HL-60 (cell line): ENCODE data around the gene ETV6.

ENCODE experiments used
- SPI1 ChIP-seq: IDR thresholded peaks from 2 replicates; pipeline ENCODE4 v1.6.1; 2012; ENCODE audit warnings: low read depth, mild to moderate bottlenecking, borderline replicate concordance
- TF ChIP-seq, protein P1 (sequence below): IDR thresholded peaks from one replicate; pipeline ENCODE4 v1.5.1; 2011; ENCODE audit warnings: low read length, control low read depth, inconsistent platforms; ENCODE audit not compliant: insufficient read depth

DNA sequence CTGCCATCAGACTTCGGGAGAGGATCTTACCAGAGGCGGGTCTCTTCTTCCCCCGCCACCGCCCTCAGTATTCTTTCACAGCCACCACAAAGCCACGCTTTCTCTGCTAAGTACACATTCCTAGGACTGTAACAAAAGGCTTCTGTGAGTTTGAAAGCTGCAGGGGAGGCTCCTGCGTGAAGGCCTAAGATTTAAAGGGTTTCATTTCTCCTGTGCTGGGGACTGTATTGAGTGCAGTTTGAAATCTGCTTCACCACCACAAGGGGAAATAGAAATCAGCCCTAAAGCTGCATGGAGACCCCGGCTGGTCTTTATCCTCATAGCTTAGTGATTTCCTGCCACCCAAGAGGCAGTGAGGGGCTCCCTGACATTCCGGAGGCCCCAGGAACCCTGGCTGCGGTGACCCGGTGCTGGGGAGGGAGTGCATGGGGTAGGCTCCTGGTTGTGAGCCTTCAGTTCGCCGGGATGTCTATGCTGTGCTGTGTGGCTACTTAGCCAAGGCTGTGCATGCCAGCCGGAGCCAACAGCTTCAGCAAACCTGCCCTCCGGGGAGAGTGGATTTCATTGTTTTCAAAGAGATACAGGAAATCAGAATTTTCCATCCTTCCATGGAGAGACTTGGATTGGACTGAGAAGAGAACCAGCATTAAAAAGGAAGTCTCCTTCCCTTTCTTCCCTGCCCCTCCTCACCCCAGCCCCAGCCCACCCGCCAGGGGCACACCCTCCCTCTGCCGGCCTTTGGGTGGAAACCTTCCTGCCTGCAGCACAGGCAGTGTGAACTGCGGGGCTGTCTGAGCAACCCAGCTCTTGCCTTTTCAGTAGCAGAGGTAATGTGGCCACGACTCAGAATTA lies 163.3 kb downstream of the ETV6 start:
- TF ChIP-seq, protein P1, sequence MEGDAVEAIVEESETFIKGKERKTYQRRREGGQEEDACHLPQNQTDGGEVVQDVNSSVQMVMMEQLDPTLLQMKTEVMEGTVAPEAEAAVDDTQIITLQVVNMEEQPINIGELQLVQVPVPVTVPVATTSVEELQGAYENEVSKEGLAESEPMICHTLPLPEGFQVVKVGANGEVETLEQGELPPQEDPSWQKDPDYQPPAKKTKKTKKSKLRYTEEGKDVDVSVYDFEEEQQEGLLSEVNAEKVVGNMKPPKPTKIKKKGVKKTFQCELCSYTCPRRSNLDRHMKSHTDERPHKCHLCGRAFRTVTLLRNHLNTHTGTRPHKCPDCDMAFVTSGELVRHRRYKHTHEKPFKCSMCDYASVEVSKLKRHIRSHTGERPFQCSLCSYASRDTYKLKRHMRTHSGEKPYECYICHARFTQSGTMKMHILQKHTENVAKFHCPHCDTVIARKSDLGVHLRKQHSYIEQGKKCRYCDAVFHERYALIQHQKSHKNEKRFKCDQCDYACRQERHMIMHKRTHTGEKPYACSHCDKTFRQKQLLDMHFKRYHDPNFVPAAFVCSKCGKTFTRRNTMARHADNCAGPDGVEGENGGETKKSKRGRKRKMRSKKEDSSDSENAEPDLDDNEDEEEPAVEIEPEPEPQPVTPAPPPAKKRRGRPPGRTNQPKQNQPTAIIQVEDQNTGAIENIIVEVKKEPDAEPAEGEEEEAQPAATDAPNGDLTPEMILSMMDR = no peak
- TF ChIP-seq SPI1 = no peak
